ENCODE data around the gene PI16. TPM values are rescaled to one million over a fixed set of nuclear protein-coding genes. Genes with fewer than 3 reads are reported as not detected.
A peak's percentile ranks its signal among the peaks of the same experiment; 100 is the strongest.

PI16 gene
- total RNA-seq, 1 experiment from 2014 or later: 0.17 TPM

- no peak for ATAC-seq
- H3K36me3 Mint-ChIP-seq: peaks cover 4% of the 10 kb centered on the region; the same call in 1 of the 2 replicates
- H3K4me1 Mint-ChIP-seq: no peaks in the 10 kb centered on the region
- H3K27ac Mint-ChIP-seq: no peak overlapping the region
- TF ChIP-seq RORB (CRISPR knock-in tag; IDR thresholded peaks at IDR 0.05) (no peak), TP53 (CRISPR knock-in tag; IDR thresholded peaks at IDR 0.05) (no peak), IRF2 (CRISPR knock-in tag; IDR thresholded peaks at IDR 0.05; ENCODE audit: borderline replicate concordance, low read depth) (no peak), IRF1 (CRISPR knock-in tag; IDR thresholded peaks at IDR 0.05) (no peak), ZNF532 (CRISPR knock-in tag; IDR thresholded peaks at IDR 0.05; ENCODE audit: borderline replicate concordance) (no peak), KAT7 (CRISPR knock-in tag; IDR thresholded peaks at IDR 0.05; ENCODE audit: borderline replicate concordance) (no peak), HMGA2 (CRISPR knock-in tag; IDR thresholded peaks at IDR 0.05) (no peak), CREM (CRISPR knock-in tag; IDR thresholded peaks at IDR 0.05) (no peak), ZNF121 (CRISPR knock-in tag; IDR thresholded peaks at IDR 0.05) (no peak), NR2C2 (CRISPR knock-in tag; IDR thresholded peaks at IDR 0.05) (no peak)
- TF ChIP-seq, protein P1, sequence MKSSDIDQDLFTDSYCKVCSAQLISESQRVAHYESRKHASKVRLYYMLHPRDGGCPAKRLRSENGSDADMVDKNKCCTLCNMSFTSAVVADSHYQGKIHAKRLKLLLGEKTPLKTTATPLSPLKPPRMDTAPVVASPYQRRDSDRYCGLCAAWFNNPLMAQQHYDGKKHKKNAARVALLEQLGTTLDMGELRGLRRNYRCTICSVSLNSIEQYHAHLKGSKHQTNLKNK (CRISPR knock-in tag; IDR thresholded peaks at IDR 0.05): no peak
- TF ChIP-seq, protein P2, sequence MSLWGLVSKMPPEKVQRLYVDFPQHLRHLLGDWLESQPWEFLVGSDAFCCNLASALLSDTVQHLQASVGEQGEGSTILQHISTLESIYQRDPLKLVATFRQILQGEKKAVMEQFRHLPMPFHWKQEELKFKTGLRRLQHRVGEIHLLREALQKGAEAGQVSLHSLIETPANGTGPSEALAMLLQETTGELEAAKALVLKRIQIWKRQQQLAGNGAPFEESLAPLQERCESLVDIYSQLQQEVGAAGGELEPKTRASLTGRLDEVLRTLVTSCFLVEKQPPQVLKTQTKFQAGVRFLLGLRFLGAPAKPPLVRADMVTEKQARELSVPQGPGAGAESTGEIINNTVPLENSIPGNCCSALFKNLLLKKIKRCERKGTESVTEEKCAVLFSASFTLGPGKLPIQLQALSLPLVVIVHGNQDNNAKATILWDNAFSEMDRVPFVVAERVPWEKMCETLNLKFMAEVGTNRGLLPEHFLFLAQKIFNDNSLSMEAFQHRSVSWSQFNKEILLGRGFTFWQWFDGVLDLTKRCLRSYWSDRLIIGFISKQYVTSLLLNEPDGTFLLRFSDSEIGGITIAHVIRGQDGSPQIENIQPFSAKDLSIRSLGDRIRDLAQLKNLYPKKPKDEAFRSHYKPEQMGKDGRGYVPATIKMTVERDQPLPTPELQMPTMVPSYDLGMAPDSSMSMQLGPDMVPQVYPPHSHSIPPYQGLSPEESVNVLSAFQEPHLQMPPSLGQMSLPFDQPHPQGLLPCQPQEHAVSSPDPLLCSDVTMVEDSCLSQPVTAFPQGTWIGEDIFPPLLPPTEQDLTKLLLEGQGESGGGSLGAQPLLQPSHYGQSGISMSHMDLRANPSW (CRISPR knock-in tag; conservative IDR thresholded peaks at IDR 0.05; ENCODE audit: low read depth): no peak
- H3K27me3 Mint-ChIP-seq (ENCODE audit: low read depth): no peaks in the 10 kb centered on the region
- no peak for DNase-seq (ENCODE audit: low spot score)
- H3K9me3 Mint-ChIP-seq: no peaks in the 10 kb centered on the region
- CTCF ChIA-PET: interaction anchor here (0.8 to 1.5 kb wide), 2 partner anchors 21 to 124 kb away, joined by 3 to 4 read pairs; no protein-coding TSS in a partner anchor
- POLR2A ChIA-PET: no interaction called here
- no peak overlapping the region for H3K4me3 Mint-ChIP-seq
Observed at GRCh38 chr6:36906539-36907325, 47.8 kb upstream of the PI16 start.

GRCh38 chr6:36907781-36908180 is 46.8 kb upstream of the PI16 start:
- no peaks in the 10 kb centered on the region for H3K4me1 Mint-ChIP-seq
- H3K36me3 Mint-ChIP-seq: peaks cover 2% of the 10 kb centered on the region; the same call in 1 of the 2 replicates
- H3K27ac Mint-ChIP-seq: no peak overlapping the region
- ATAC-seq: peak; percentile 46; the same call in 1 of the 2 replicates
- DNase-seq (ENCODE audit: low spot score): no peak
- no peak overlapping the region for H3K4me3 Mint-ChIP-seq
- CTCF ChIA-PET: interaction anchor here (0.6 to 1.5 kb wide), 2 partner anchors 18 to 23 kb away, joined by 3 to 4 read pairs; no protein-coding TSS in a partner anchor
- no peaks in the 10 kb centered on the region for H3K27me3 Mint-ChIP-seq (ENCODE audit: low read depth)
- POLR2A ChIA-PET: no interaction called here
- no peaks in the 10 kb centered on the region for H3K9me3 Mint-ChIP-seq
- TF ChIP-seq ZNF281 (CRISPR knock-in tag; IDR thresholded peaks at IDR 0.05) (no peak), KAT7 (CRISPR knock-in tag; IDR thresholded peaks at IDR 0.05; ENCODE audit: borderline replicate concordance) (no peak), NR1H2 (CRISPR knock-in tag; IDR thresholded peaks at IDR 0.05) (no peak), GRHL2 (CRISPR knock-in tag; IDR thresholded peaks at IDR 0.05; ENCODE audit: insufficient replicate concordance, severe bottlenecking) (no peak), ZNF416 (CRISPR knock-in tag; IDR thresholded peaks at IDR 0.05) (no peak), FOXJ3 (CRISPR knock-in tag; IDR thresholded peaks at IDR 0.05; ENCODE audit: borderline replicate concordance) (no peak), ZNF263 (CRISPR knock-in tag; IDR thresholded peaks at IDR 0.05; ENCODE audit: low read depth) (no peak), GTF2I (CRISPR knock-in tag; conservative IDR thresholded peaks at IDR 0.05) (no peak), NFYB (CRISPR knock-in tag; conservative IDR thresholded peaks at IDR 0.05; ENCODE audit: low read depth) (no peak)
- TF ChIP-seq, protein P3, sequence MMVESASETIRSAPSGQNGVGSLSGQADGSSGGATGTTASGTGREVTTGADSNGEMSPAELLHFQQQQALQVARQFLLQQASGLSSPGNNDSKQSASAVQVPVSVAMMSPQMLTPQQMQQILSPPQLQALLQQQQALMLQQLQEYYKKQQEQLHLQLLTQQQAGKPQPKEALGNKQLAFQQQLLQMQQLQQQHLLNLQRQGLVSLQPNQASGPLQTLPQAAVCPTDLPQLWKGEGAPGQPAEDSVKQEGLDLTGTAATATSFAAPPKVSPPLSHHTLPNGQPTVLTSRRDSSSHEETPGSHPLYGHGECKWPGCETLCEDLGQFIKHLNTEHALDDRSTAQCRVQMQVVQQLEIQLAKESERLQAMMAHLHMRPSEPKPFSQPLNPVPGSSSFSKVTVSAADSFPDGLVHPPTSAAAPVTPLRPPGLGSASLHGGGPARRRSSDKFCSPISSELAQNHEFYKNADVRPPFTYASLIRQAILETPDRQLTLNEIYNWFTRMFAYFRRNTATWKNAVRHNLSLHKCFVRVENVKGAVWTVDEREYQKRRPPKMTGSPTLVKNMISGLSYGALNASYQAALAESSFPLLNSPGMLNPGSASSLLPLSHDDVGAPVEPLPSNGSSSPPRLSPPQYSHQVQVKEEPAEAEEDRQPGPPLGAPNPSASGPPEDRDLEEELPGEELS (CRISPR knock-in tag; IDR thresholded peaks at IDR 0.05): no peak
